Kidney (tissue), 14 donors: ENCODE data around the gene PCNX4. TPM values are rescaled to one million over a fixed set of nuclear protein-coding genes. Genes with fewer than 3 reads are reported as not detected.
A peak's percentile ranks its signal among the peaks of the same experiment; 100 is the strongest.

Source experiments
- DNase-seq, 5 donors: peaks; one replicate each; pipeline ENCODE4 v3.0.0-alpha.2; 2013 to 2020
- FAIRE-seq: peaks from 2 replicates; lab custom pipeline; 2012; peaks lifted over from hg19 to GRCh38; lab: Jason Lieb, UNC
- H3K27ac ChIP-seq, 2 donors: one replicate each; pipeline ENCODE4 v1.7.0; 2013; ENCODE audit warnings: low read depth in 2 of 2, low read length in 2 of 2, inconsistent platforms in 1 of 2
- H3K27me3 ChIP-seq: one replicate; pipeline ENCODE4 v1.7.1; 2013; ENCODE audit warnings: low read length, inconsistent platforms; ENCODE audit not compliant: control insufficient read depth, insufficient read depth
- H3K36me3 ChIP-seq, 3 donors: one replicate each; pipeline versions ENCODE4 v1.7.0 to v1.7.1; 2013; ENCODE audit warnings: low read length in 3 of 3, control low read depth in 1 of 3, inconsistent platforms in 1 of 3; ENCODE audit not compliant: insufficient read depth in 3 of 3, control insufficient read depth in 2 of 3
- H3K4me1 ChIP-seq, 3 donors: one replicate each; pipeline versions ENCODE4 v1.7.0 to v1.7.1; 2013; ENCODE audit warnings: low read length in 3 of 3, inconsistent platforms in 1 of 3, low read depth in 1 of 3; ENCODE audit not compliant: control insufficient read depth in 2 of 3, insufficient read depth in 2 of 3
- H3K4me3 ChIP-seq, 3 donors: one replicate each; pipeline versions ENCODE4 v1.7.0 to v1.8.1; 2013; ENCODE audit warnings: low read length in 3 of 3, control low read depth in 1 of 3, inconsistent platforms in 1 of 3
- H3K9ac ChIP-seq, 3 donors: one replicate each; pipeline versions ENCODE4 v1.7.0 to v1.7.1; 2013; ENCODE audit warnings: low read length in 3 of 3, control low read depth in 1 of 3, inconsistent platforms in 1 of 3
- H3K9me3 ChIP-seq, 3 donors: one replicate each; pipeline versions ENCODE4 v1.7.0 to v1.7.1; 2013; ENCODE audit warnings: low read length in 3 of 3, control low read depth in 1 of 3, inconsistent platforms in 1 of 3; ENCODE audit not compliant: control insufficient read depth in 2 of 3, insufficient read depth in 1 of 3
- CTCF ChIP-seq: IDR thresholded peaks from 3 replicates; pipeline ENCODE4 v1.5.1; 2012; ENCODE audit warnings: mild to moderate bottlenecking, moderate library complexity, borderline replicate concordance; ENCODE audit not compliant: insufficient read depth; ENCODE audit errors: extremely low read depth
- intact Hi-C: fragments of 100-400 bp; cut with DNase I; formaldehyde crosslinking; loops from one replicate; pipeline ENCODE4 v1.11.1; 2022
- polyA plus RNA-seq: library from polyadenylated mRNA; stranded (reverse); fragments of 350-450 nt; fragmentation: Illumina TruSeq; extraction: RNeasy Lipid Tissue Mini Kit (QIAGEN cat#74804); gene quantifications from one replicate; pipeline ENCODE4 v1.2.3, GENCODE V29; 2014; ENCODE audit warnings: low read depth, low replicate concordance; ENCODE audit not compliant: insufficient read depth
- total RNA-seq: library from RNA; stranded (reverse); fragmentation: NEBNext Ultra II Directional; extraction: Animal tissue kit (Norgen Biotek cat#: 25700); gene quantifications from one replicate; pipeline ENCODE4 v1.2.1, GENCODE V29; 2021
- donor health status: control.
- donor health status: control.
- donor health status: control.
- donor health status: control.
- donor health status: control.
- donor health status: DM: yes; HTN: yes; CAD: no.
- donor health status: Normal renal cell carcinoma (clear cell type).

The PCNX4 gene
- total and polyA plus RNA-seq, 2 donors from 2014 or later = 25.1 to 44.9 TPM

- no peak overlapping the region for H3K4me3 ChIP-seq
- TF ChIP-seq CTCF = no peak
- intact Hi-C loops = no loop called here
- no peaks in the 10 kb centered on the region for H3K27me3 ChIP-seq
- FAIRE-seq (no peak), DNase-seq (no peak)
- H3K27ac ChIP-seq = no peak overlapping the region
- H3K9ac ChIP-seq = no peak overlapping the region
- peaks cover 14 to 26% (median 15%) of the 10 kb centered on the region in 3 donors for H3K36me3 ChIP-seq
- no peaks in the 10 kb centered on the region for H3K4me1 ChIP-seq
- no peaks in the 10 kb centered on the region for H3K9me3 ChIP-seq
Measured at GRCh38 chr14:60114881-60115280, 23.2 kb downstream of the PCNX4 start.

GRCh38 chr14:60116181-60116580, 24.5 kb downstream of the PCNX4 start:
- DNase-seq (peak in 1 of 5 donors; percentile 23), FAIRE-seq (no peak)
- Histone ChIP-seq H3K27ac (no peak overlapping the region), H3K4me1 (no peaks in the 10 kb centered on the region), H3K27me3 (no peaks in the 10 kb centered on the region), H3K4me3 (no peak overlapping the region), H3K9ac (no peak overlapping the region), H3K9me3 (no peaks in the 10 kb centered on the region), H3K36me3 (peaks cover 14 to 32% (median 15%) of the 10 kb centered on the region in 3 donors)
- TF ChIP-seq CTCF = no peak
- intact Hi-C loops = no loop called here

- TF ChIP-seq CTCF = no peak
- intact Hi-C loops = no loop called here
- FAIRE-seq (no peak), DNase-seq (no peak)
- Histone ChIP-seq H3K4me1 (no peaks in the 10 kb centered on the region), H3K36me3 (peaks cover 21 to 33% (median 32%) of the 10 kb centered on the region in 3 donors), H3K4me3 (no peak overlapping the region), H3K27ac (no peak overlapping the region), H3K9ac (no peak overlapping the region), H3K27me3 (no peaks in the 10 kb centered on the region), H3K9me3 (no peaks in the 10 kb centered on the region)
Measured at GRCh38 chr14:60125918-60126317, 34.2 kb downstream of the PCNX4 start.

GRCh38 chr14:60133487-60133886, 41.8 kb downstream of the PCNX4 start:
- FAIRE-seq = no peak
- no peaks in the 10 kb centered on the region for H3K9me3 ChIP-seq
- H3K4me3 ChIP-seq = no peak overlapping the region
- TF ChIP-seq CTCF = no peak
- H3K27me3 ChIP-seq = no peaks in the 10 kb centered on the region
- no peak overlapping the region for H3K27ac ChIP-seq
- no peaks in the 10 kb centered on the region for H3K4me1 ChIP-seq
- DNase-seq = no peak
- intact Hi-C loops = no loop called here
- peaks cover 0 to 10% (median 4%) of the 10 kb centered on the region in 3 donors for H3K36me3 ChIP-seq
- no peak overlapping the region for H3K9ac ChIP-seq
